SK-N-SH (cell line): ENCODE measurements around the gene TMEM202.

ENCODE experiments used
- CHD2 ChIP-seq: fragments of 150-350 bp; IDR thresholded peaks from 2 replicates; pipeline ENCODE4 v1.6.1; 2018; ENCODE audit warnings: low read length; ENCODE audit not compliant: partially characterized antibody
- CTCF ChIP-seq: fragments of 200-600 bp; sonication (generic); IDR thresholded peaks from 2 replicates; pipeline ENCODE4 v1.6.1; 2017; ENCODE audit warnings: antibody characterized with exemption, mild to moderate bottlenecking, moderate library complexity
- EP300 ChIP-seq, 2 experiments: IDR thresholded peaks; 2 replicates each; pipeline versions ENCODE4 v1.4.0 to v1.6.1; 2012; ENCODE audit warnings: borderline replicate concordance in 1 of 2, low read depth in 1 of 2, low read length in 1 of 2
- GABPA ChIP-seq: IDR thresholded peaks from 2 replicates; pipeline ENCODE4 v1.4.0; 2012; ENCODE audit warnings: low read depth, mild to moderate bottlenecking
- POLR2AphosphoS5 ChIP-seq: IDR thresholded peaks from 2 replicates; pipeline ENCODE4 v1.6.1; 2012; ENCODE audit warnings: low read depth, low read length
- REST ChIP-seq: IDR thresholded peaks from 2 replicates; pipeline ENCODE4 v1.6.1; 2012; ENCODE audit warnings: mild to moderate bottlenecking, low read depth, low read length, moderate library complexity
- SIN3A ChIP-seq: IDR thresholded peaks from 2 replicates; pipeline ENCODE4 v1.6.1; 2012; ENCODE audit warnings: low read depth, mild to moderate bottlenecking, low read length, moderate library complexity, borderline replicate concordance
- SMC3 ChIP-seq: IDR thresholded peaks from 2 replicates; pipeline ENCODE4 v1.6.1; 2012; ENCODE audit warnings: low read depth, low read length, improper control_type of control experiment
- TAF1 ChIP-seq: IDR thresholded peaks from 2 replicates; pipeline ENCODE4 v1.6.1; 2012; ENCODE audit warnings: low read depth, mild to moderate bottlenecking, low read length, moderate library complexity, borderline replicate concordance

- TF ChIP-seq TAF1 (no peak), CTCF (no peak), EP300 (IDR thresholded peaks at IDR 0.05; ENCODE audit: borderline replicate concordance in 1 of 2, low read depth in 1 of 2, low read length in 1 of 2) (no peak), POLR2AphosphoS5 (no peak), REST (no peak), GABPA (no peak), SIN3A (no peak), CHD2 (no peak), SMC3 (no peak)
Measured at GRCh38 chr15:72445426-72445825, 47.3 kb downstream of the TMEM202 start.
